T-helper 2 cell treated with Interferon-gamma antibody and Interleukin-4, amounts not matched to agents 5 μg/mL and 100 μg/mL, for 36 hours (primary cell): ENCODE data around the gene TRIM63.

ENCODE experiments used
- DNase-seq: peaks from one replicate; pipeline ENCODE4 v3.0.0; 2021; ENCODE audit warnings: low spot score
- H3K27ac Mint-ChIP-seq: one replicate; pipeline ENCODE4 v1.8.0; 2021; ENCODE audit warnings: mild to moderate bottlenecking, mixed read lengths
- H3K27me3 Mint-ChIP-seq: one replicate; pipeline ENCODE4 v1.8.0; 2021; ENCODE audit warnings: low read depth, mixed read lengths
- H3K36me3 Mint-ChIP-seq: one replicate; pipeline ENCODE4 v1.8.0; 2021; ENCODE audit warnings: low read depth, mixed read lengths
- H3K4me1 Mint-ChIP-seq: one replicate; pipeline ENCODE4 v1.8.0; 2021; ENCODE audit warnings: low read depth, mixed read lengths
- H3K4me3 Mint-ChIP-seq: one replicate; pipeline ENCODE4 v1.8.0; 2022; ENCODE audit warnings: mild to moderate bottlenecking, moderate library complexity, mixed read lengths
- H3K9me3 Mint-ChIP-seq: one replicate; pipeline ENCODE4 v1.8.0; 2021; ENCODE audit warnings: mixed read lengths

Gene TRIM63

DNA sequence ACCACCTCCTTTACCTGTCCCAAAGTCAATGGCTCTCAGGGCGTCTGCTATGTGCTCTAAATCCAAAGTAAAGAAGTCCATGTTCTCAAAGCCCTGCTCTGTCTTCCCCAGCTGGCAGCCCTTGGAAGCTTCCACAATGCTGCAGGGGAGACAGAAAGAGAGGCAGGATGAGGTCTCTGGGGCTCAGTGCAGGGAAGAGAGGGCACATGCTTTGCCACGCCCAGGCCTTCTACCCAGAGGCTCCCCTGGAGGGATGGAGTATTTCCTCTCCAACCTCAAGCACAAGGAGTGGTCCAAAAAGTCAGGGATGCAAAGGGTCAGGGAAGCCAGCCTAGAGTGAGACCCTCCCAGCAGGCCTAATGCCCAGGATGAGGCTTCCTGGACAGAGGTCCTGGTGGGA, 10.2 kb downstream of the TRIM63 start:
- Mint-ChIP-seq H3K4me1 (no peaks in the 10 kb centered on the region), H3K4me3 (no peak overlapping the region), H3K27ac (no peak overlapping the region), H3K27me3 (peaks cover 53% of the 10 kb centered on the region), H3K36me3 (no peaks in the 10 kb centered on the region), H3K9me3 (no peaks in the 10 kb centered on the region)
- DNase-seq: no peak

DNA sequence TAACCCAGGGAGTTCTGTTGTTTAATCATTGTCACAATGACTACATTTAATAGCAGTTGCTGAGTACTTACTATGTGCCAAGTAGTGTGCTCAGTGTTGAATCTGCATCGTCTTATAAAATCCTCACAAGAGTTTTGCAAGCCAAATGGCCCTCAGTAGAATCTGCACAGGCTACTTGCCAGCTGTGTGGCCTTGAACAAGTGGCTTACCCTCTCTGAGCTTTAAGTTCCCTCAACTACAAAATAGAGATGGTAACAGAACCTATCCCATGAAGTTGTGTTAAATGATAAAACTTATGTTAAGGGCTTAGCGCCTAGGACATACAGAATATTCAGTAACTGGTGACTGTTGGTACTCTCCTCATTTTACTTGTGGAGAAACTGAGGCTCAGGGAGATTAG, 12.4 kb downstream of the TRIM63 start:
- DNase-seq: no peak
- H3K4me3 Mint-ChIP-seq: no peak overlapping the region
- H3K9me3 Mint-ChIP-seq: no peaks in the 10 kb centered on the region
- peaks cover 63% of the 10 kb centered on the region for H3K27me3 Mint-ChIP-seq
- no peaks in the 10 kb centered on the region for H3K4me1 Mint-ChIP-seq
- no peak overlapping the region for H3K27ac Mint-ChIP-seq
- no peaks in the 10 kb centered on the region for H3K36me3 Mint-ChIP-seq

DNA sequence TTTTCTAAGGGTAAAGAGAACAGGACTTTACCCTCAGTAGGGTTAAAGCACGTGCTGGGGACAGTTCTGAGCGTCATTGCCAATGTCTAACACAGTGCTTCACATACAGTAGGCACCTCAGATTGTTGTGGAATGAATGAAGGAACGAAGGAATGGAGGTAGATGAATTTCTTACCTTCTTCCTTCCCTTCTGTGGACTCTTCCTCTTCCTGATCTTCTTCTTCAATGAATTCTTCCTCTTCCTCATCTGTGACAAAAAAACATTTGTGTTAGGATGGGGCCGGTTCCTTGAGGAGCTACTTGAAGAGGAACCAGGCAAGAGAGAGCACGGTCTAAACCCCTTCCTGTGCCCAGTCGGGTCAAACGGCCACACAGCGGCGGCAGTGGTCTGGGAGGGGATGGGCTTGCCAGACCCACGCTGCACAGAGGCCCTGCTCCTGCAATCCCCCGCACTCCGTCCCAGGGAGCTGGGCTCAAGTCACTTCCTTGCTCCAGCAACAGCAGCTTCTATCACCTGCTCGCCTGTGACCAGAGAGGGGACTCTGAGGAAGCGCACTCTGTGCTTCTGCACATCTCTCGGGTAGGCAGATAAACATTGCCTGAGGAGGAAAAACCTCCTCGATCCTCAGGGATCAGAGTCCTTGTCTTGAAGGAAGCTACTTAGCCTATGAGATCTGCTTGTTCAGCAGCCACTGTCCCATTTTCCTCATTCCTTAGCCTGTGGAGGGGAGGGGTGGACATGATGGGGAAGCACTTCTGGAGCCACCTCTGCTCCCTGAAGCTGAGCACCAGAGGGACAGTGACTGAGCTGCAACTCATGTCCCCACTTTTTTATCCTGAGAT, 13.5 kb downstream of the TRIM63 start:
- Mint-ChIP-seq H3K27me3 (peaks cover 65% of the 10 kb centered on the region), H3K27ac (no peak overlapping the region), H3K36me3 (no peaks in the 10 kb centered on the region), H3K4me3 (no peak overlapping the region), H3K9me3 (no peaks in the 10 kb centered on the region), H3K4me1 (no peaks in the 10 kb centered on the region)
- no peak for DNase-seq

DNA sequence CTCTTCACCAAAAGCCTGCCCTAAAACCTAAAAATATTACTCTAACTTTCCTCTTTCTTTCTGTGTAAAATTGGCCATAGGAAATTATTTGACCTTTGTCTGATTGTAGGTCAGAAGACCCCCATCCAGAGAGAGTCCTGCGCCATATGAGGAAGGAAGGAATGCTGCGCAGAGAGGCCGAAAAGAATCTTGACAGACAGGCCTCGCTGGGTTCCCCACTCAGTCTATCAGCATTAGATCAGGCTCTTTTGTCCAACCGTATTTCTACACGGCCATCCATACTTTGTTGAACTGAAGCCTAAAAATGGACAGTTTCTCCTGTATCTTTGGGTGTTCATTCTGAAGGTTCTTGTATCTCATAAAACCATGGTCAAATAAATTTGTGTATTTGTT, 17.2 kb downstream of the TRIM63 start:
- Mint-ChIP-seq H3K4me3 (no peak overlapping the region), H3K36me3 (no peaks in the 10 kb centered on the region), H3K27me3 (peaks cover 73% of the 10 kb centered on the region), H3K9me3 (no peaks in the 10 kb centered on the region), H3K27ac (no peak overlapping the region), H3K4me1 (no peaks in the 10 kb centered on the region)
- DNase-seq: no peak

DNA sequence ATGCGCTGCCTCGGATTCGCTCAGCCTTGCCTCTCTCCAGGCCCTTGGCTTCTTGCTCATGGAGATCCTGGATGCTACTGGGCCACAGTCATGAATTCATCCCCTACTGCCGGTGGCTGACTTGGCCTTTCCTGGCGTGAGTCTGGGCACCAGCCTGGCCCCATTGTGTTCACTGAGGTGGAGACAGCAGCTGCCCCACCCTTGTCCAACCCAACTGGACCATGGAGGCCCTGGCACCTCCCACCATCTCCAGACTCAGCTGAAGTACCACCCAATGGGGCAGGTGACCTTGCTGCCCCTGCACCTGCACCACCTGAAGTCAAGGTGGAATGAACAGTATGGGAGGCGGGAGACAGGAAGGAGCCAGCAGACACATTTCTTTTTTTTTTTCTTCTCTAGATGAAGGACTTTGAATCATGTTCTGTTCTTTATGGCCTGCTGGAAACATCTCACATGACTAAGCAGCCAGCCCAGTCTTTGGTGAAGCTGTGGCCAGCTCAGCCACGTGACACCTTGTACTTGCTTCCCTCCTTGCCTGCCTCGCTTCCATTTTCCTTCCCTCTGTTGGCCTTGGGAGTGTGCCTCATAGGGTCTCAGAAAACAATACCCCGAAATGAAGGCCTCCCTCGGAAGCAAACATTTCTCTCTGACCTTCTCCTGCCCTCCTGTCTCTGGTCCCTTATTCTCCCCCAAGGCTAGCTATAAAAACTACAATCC, 17.7 kb downstream of the TRIM63 start:
- Mint-ChIP-seq H3K27me3 (peaks cover 75% of the 10 kb centered on the region), H3K36me3 (no peaks in the 10 kb centered on the region), H3K4me3 (no peak overlapping the region), H3K9me3 (no peaks in the 10 kb centered on the region), H3K27ac (no peak overlapping the region), H3K4me1 (no peaks in the 10 kb centered on the region)
- DNase-seq: no peak

DNA sequence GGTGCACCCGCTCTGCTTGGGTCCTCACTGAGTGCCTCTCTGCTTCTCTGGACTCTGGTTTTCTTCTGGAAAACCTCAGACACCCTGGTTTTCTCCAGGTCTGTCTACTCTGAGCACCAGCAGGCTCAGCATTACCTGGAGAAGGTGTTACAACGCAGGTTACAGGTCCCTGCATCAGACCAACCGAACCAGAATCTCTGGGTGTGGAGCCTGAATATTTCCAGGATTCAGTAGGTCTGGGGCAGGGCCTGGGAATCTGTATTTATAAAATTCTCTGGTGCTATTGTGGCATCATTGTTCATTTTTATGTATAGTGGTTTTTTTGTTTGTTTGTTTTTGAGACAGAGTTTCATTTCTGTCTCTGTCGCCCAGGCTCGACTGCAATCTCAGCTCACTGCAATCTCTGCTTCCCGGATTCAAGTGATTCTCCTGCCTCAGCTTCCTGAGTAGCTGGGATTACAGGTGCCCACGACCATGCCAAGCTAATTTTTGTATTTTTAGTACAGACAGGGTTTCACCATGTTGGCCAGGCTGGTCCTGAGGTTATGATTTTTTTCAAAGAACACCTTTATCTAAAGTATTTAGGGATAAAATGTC, 20.1 kb downstream of the TRIM63 start:
- Mint-ChIP-seq H3K27ac (no peak overlapping the region), H3K4me1 (no peaks in the 10 kb centered on the region)

DNA sequence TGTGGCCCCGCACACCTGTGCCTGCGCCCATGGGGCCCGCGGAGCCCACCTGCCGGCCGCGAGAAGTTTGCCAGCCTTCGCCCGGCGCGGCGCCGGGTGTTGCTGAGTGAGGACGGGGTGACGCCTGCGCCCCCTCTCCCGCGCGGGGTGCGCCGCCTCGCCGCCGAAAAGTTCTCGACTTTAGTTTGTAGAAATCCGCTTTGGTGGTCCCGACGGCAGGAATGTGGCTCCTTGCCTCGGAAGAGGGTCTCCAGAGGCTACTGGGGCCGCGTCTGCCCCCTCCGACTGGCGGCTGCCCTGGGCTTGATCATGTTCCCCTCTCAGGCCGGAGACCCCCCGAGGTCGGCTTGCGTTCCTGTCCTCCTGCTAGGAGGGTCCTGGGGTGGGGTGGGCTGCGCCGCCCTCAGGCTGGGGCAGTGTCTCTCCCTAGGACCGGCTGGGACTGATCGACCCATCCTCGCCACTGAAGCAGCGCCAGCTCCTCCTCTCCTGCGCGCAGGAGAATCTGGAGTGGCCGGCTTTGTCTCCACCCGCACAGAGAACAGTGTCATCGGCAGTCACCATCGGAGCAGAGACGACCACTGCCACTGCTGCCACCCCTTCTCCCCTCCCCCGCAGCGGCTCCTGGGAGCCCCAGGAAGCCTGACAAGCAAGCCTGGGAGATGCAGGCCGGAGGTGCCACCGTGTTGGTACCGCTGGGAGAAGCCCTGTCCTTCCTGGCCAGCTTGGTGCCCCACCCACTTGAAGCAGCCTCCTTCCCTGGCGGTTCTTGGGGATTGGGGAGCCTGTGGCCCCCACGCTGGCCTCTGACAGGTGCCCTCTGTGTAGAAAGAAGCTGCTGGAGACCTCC, 21.0 kb downstream of the TRIM63 start:
- peaks cover 74% of the 10 kb centered on the region for H3K27me3 Mint-ChIP-seq
- H3K4me3 Mint-ChIP-seq: peak overlapping the region; percentile 18

More for the DNA sequence above, 20.1 kb downstream of the TRIM63 start:
- H3K9me3 Mint-ChIP-seq: no peaks in the 10 kb centered on the region
- H3K4me3 Mint-ChIP-seq: no peak overlapping the region
- H3K36me3 Mint-ChIP-seq: no peaks in the 10 kb centered on the region
- DNase-seq: no peak
- H3K27me3 Mint-ChIP-seq: peaks cover 77% of the 10 kb centered on the region

DNA sequence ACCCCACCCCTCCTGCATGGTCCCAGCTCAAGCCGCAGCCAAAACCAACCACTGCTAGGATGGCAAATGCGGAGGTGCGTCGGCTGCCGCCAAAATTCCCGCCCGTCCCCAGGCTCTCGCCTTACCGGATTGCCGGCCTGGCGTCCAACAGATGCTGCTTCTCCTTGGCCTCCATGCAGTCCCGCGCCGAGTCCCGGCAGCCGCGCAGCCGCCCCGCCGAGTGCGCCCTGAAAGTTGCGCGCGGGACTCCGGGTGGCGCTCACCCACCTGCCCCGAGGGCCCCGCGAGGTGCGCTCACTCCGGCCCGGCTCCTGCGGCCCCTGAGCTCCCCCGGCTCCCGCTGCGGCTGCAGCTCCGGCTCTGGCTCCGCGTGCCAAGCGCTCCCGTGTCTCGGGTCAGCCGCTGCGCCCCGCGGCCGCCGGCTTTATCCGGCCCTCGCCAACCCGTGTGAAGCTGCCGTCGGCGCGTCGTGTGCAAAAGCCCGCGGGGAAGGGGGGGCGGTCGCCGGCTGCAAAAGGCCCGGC, 21.6 kb downstream of the TRIM63 start, which contains the start of gene SLC30A2:
SLC30A2 (minus strand) TSS at position 397 of the 524 bp plus-strand sequence; CDS start at position 175, 222 bp downstream.
- Mint-ChIP-seq H3K27ac (no peak within 1 kb of the TSS), H3K9me3 (no peaks in the 10 kb centered on the region), H3K36me3 (no peaks in the 10 kb centered on the region), H3K4me1 (no peaks in the 10 kb centered on the region), H3K4me3 (peak within 1 kb of the TSS; percentile 18), H3K27me3 (peaks cover 69% of the 10 kb centered on the region)
- no peak for DNase-seq

More for the DNA sequence above, 21.0 kb downstream of the TRIM63 start:
- Mint-ChIP-seq H3K4me1 (no peaks in the 10 kb centered on the region), H3K9me3 (no peaks in the 10 kb centered on the region), H3K36me3 (no peaks in the 10 kb centered on the region), H3K27ac (no peak overlapping the region)
- DNase-seq: no peak

DNA sequence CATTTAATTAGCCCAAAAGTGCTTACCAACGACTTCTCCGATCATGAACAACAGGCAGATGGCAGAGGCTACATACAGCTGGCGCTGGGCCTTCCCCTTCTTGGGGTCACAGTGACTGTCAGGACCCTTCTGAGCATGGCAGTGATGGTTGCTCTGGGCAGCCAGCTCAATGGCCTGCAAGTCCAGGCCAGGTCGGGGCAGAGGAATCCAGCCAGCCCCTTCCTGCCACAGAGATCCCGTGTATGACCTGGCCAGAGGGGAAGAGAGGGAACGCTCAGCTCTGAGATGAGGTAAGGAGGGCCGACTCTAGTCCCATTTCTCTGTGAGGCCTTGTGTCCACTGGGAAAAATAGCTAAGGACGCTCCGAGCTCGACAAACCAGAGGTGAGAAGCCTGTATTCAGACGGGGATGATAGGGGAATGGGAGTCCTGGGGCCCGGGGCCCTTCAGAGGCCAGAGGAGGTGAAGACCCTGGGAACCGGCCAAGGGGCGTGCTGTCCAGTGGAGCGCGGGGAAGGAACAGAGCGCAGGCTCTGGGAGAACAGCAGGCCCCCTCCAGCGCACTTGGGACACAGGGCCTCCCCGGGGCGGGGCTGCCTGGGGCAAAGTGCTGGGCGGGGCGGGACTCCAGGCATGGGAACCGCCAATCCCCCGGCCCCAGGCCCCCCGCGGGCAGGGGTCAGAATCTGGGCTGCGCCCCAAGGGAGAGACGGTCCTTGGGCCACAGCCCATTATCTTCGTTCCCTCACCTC, 22.3 kb downstream of the TRIM63 start:
- no peak for DNase-seq
- H3K9me3 Mint-ChIP-seq: no peaks in the 10 kb centered on the region
- no peaks in the 10 kb centered on the region for H3K36me3 Mint-ChIP-seq
- H3K27me3 Mint-ChIP-seq: peaks cover 63% of the 10 kb centered on the region
- no peaks in the 10 kb centered on the region for H3K4me1 Mint-ChIP-seq
- no peak overlapping the region for H3K4me3 Mint-ChIP-seq
- no peak overlapping the region for H3K27ac Mint-ChIP-seq

DNA sequence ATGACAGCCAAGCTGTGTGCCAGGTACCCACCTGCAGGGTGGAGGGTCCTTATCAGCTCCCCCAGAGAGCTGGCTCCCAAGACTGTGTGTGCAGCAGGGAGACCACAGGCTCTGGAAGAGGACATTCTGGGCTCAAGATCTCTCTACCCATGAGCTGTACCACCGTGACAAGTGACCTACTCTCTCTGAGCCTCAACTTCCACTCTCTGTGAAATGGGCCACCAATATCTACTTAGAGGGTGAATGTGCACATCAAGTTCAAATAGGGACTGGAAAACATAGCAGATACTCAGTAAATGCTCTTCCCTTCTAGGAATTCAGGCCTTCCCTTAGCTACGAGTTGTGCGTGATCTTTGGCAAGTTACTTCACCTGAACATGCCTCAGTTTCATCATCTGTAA, 23.0 kb downstream of the TRIM63 start:
- H3K36me3 Mint-ChIP-seq: no peaks in the 10 kb centered on the region
- no peaks in the 10 kb centered on the region for H3K9me3 Mint-ChIP-seq
- no peak for DNase-seq
- H3K27ac Mint-ChIP-seq: no peak overlapping the region
- no peaks in the 10 kb centered on the region for H3K4me1 Mint-ChIP-seq
- H3K4me3 Mint-ChIP-seq: no peak overlapping the region
- H3K27me3 Mint-ChIP-seq: peaks cover 56% of the 10 kb centered on the region

DNA sequence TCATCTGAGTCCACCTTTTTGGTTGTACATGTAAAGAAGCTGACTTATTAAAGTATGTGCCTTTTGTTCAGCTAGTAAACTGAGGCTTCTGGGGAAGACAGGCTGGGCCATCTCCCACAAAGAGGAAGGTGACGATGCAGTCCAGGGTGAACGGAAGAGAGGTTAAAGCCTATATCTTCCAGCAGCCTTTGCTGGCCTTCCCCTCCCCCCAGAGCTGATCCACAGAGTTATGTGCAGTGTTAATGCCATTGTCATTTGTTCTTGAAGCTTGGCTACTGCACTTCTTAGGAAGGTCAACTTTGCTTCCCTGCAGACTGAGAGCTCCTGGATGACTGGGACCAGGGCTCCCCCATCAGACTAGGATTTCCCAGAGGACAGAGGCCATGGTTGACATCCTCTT, 23.7 kb downstream of the TRIM63 start:
- Mint-ChIP-seq H3K4me1 (no peaks in the 10 kb centered on the region), H3K9me3 (no peaks in the 10 kb centered on the region), H3K27ac (no peak overlapping the region), H3K4me3 (no peak overlapping the region), H3K36me3 (no peaks in the 10 kb centered on the region), H3K27me3 (peaks cover 50% of the 10 kb centered on the region)
- no peak for DNase-seq

DNA sequence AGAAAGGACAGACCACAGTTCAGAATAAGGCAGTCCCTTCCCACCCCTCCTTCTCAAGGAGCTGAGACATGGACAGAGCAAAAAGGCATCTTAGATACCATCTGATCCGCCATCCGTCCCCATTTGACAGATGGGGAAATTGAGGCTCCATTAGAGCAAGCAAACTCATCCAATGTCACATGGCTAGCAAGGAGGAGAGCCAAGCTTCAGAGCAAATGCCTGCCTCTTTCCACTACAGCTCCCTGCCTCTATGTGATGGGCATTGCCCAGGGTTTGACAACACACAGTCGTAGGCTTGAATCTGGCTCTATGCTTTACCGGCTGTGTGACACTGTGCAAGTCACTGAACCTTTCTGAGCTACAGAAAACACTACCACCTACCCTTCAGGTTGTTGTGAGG, 25.5 kb downstream of the TRIM63 start:
- no peaks in the 10 kb centered on the region for H3K9me3 Mint-ChIP-seq
- H3K27me3 Mint-ChIP-seq: peaks cover 33% of the 10 kb centered on the region
- H3K36me3 Mint-ChIP-seq: no peaks in the 10 kb centered on the region
- DNase-seq: no peak
- no peak overlapping the region for H3K4me3 Mint-ChIP-seq
- H3K27ac Mint-ChIP-seq: no peak overlapping the region
- no peaks in the 10 kb centered on the region for H3K4me1 Mint-ChIP-seq

DNA sequence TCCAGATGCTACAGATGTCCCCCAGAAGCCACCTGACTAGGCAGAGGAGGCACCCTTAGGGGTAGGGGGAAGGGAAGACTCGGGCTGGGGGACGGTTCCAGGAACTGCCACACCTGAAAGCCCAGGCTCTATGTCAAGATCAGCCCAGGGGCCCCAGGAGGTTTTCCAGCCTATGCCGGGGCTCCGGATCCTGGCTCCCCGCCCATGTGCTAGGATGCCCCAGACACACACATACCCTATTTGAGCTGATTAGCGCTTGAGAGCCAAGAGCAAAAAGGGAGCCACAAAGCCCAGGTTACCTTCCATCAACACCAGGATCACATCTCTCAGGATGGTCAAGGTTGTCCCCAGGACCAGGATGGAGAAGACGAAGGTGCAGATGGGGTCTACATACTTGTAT, 26.0 kb downstream of the TRIM63 start:
- no peaks in the 10 kb centered on the region for H3K4me1 Mint-ChIP-seq
- H3K4me3 Mint-ChIP-seq: no peak overlapping the region
- no peaks in the 10 kb centered on the region for H3K9me3 Mint-ChIP-seq
- no peak overlapping the region for H3K27ac Mint-ChIP-seq
- no peaks in the 10 kb centered on the region for H3K36me3 Mint-ChIP-seq
- no peak for DNase-seq
- H3K27me3 Mint-ChIP-seq: peaks cover 29% of the 10 kb centered on the region
